H1 (cell line): ENCODE data around the gene ZFP36L1. TPM values are rescaled to one million over a fixed set of nuclear protein-coding genes. Genes with fewer than 3 reads are reported as not detected.

Source experiments
- CTCF ChIA-PET: fragments of 300-600 bp; sonication (Branson Sonifier 250); formaldehyde crosslinking; loops from one replicate; lab custom pipeline; 2021; ENCODE audit not compliant: partially characterized antibody; lab: Charles Lee
- POLR2A ChIA-PET: fragments of 300-600 bp; sonication (Branson Sonifier 250); formaldehyde crosslinking; loops from one replicate; lab custom pipeline; 2021; ENCODE audit warnings: inconsistent platforms; ENCODE audit not compliant: partially characterized antibody; lab: Charles Lee
- DNase-seq, 2 experiments: peaks; one replicate each; pipeline versions ENCODE4 v3.0.0 to v3.0.0-alpha.2; 2010 to 2022; ENCODE audit warnings: low spot score in 2 of 2, low read depth in 1 of 2, mixed read lengths in 1 of 2
- FAIRE-seq: peaks from 2 replicates; lab custom pipeline; 2011; peaks lifted over from hg19 to GRCh38; lab: Jason Lieb, UNC
- H2AFZ ChIP-seq: 2 replicates; pipeline ENCODE4 v1.8.1; 2012; ENCODE audit warnings: low read length, inconsistent platforms
- H2AK5ac ChIP-seq: 2 replicates; pipeline ENCODE4 v1.6.1; 2013; ENCODE audit warnings: low read depth, low read length
- H2BK120ac ChIP-seq: replicated peaks from 2 replicates; pipeline ENCODE3; 2013; ENCODE audit warnings: low read depth, low read length, inconsistent platforms
- H2BK12ac ChIP-seq: 2 replicates; pipeline ENCODE4 v1.6.1; 2013; ENCODE audit warnings: low read depth, low read length
- H2BK15ac ChIP-seq: 2 replicates; pipeline ENCODE4 v1.6.1; 2013; ENCODE audit warnings: low read length
- H2BK20ac ChIP-seq: 2 replicates; pipeline ENCODE4 v1.6.1; 2013; ENCODE audit warnings: low read length
- H2BK5ac ChIP-seq: 2 replicates; pipeline ENCODE4 v1.6.1; 2013; ENCODE audit warnings: low read depth, low read length
- H3K14ac ChIP-seq: 2 replicates; pipeline ENCODE4 v1.6.1; 2013; ENCODE audit warnings: inconsistent platforms; ENCODE audit not compliant: insufficient read length
- H3K18ac ChIP-seq: 2 replicates; pipeline ENCODE4 v1.6.1; 2013; ENCODE audit warnings: low read length; ENCODE audit errors: extremely low read depth
- H3K23ac ChIP-seq: 2 replicates; pipeline ENCODE4 v1.6.1; 2013; ENCODE audit warnings: inconsistent platforms; ENCODE audit not compliant: insufficient read length
- H3K23me2 ChIP-seq: 2 replicates; pipeline ENCODE4 v1.6.1; 2013; ENCODE audit warnings: low read depth, low read length
- H3K27ac ChIP-seq: 2 replicates; pipeline ENCODE4 v1.6.1; 2011; ENCODE audit warnings: low read depth, low read length, inconsistent platforms
- H3K27me3 ChIP-seq, 4 experiments: replicated peaks in 1 of 4; 1 replicate in 1 of 4; 2 replicates in 3 of 4; pipeline versions ENCODE4 v1.6.1 to v1.8.1; 2011 to 2013; ENCODE audit warnings: low read length in 3 of 4, mild to moderate bottlenecking in 3 of 4, inconsistent platforms in 2 of 4, mixed read lengths in 2 of 4, moderate library complexity in 1 of 4; ENCODE audit not compliant: control insufficient read depth in 3 of 4, insufficient read depth in 3 of 4; ENCODE audit errors: extremely low read depth in 1 of 4
- H3K36me3 ChIP-seq, 4 experiments: 2 replicates each; pipeline versions ENCODE4 v1.6.1 to v1.8.1; 2011 to 2013; ENCODE audit warnings: mild to moderate bottlenecking in 4 of 4, low read length in 3 of 4, moderate library complexity in 2 of 4, control low read depth in 1 of 4, inconsistent platforms in 1 of 4; ENCODE audit not compliant: insufficient read depth in 4 of 4, control insufficient read depth in 2 of 4
- H3K4ac ChIP-seq: replicated peaks from 2 replicates; pipeline ENCODE3; 2013; ENCODE audit warnings: low read length, low read depth, mixed read lengths, inconsistent platforms; ENCODE audit not compliant: insufficient read length
- H3K4me1 ChIP-seq, 4 experiments: replicated peaks in 1 of 4; 1 replicate in 1 of 4; 2 replicates in 3 of 4; pipeline versions ENCODE4 v1.6.1 to v1.8.1; 2011 to 2013; ENCODE audit warnings: low read length in 3 of 4, inconsistent platforms in 2 of 4, mixed read lengths in 1 of 4; ENCODE audit not compliant: insufficient read depth in 4 of 4, control insufficient read depth in 3 of 4
- H3K4me2 ChIP-seq, 2 experiments: 2 replicates each; pipeline versions ENCODE4 v1.6.1 to v1.8.1; 2011 to 2013; ENCODE audit warnings: low read depth in 2 of 2, low read length in 2 of 2, control low read depth in 1 of 2, inconsistent platforms in 1 of 2, mild to moderate bottlenecking in 1 of 2; ENCODE audit not compliant: insufficient read depth in 1 of 2
- H3K4me3 ChIP-seq, 4 experiments: fragments of 200-600, 300-600 bp in 1 of 4; sonication (generic), shearing (Covaris generic), sonication (Bioruptor Twin) in 1 of 4; 2 replicates each; pipeline versions ENCODE4 v1.5.1 to v1.8.1; 2011 to 2016; ENCODE audit warnings: low read length in 4 of 4, low read depth in 3 of 4, control low read depth in 2 of 4, inconsistent platforms in 2 of 4, mild to moderate bottlenecking in 2 of 4, mixed read lengths in 1 of 4, moderate library complexity in 1 of 4; ENCODE audit not compliant: insufficient read depth in 2 of 4; ENCODE audit errors: extremely low read depth in 1 of 4
- H3K56ac ChIP-seq: replicated peaks from 2 replicates; pipeline ENCODE3; 2013; ENCODE audit warnings: low read depth, mild to moderate bottlenecking, mixed read lengths, low read length, inconsistent platforms; ENCODE audit not compliant: insufficient read length
- H3K79me1 ChIP-seq: 2 replicates; pipeline ENCODE4 v1.6.1; 2013; ENCODE audit warnings: low read depth, low read length, control low read depth
- H3K79me2 ChIP-seq, 2 experiments: 2 replicates each; pipeline versions ENCODE4 v1.6.1 to v1.8.1; 2012 to 2013; ENCODE audit warnings: low read length in 2 of 2, mild to moderate bottlenecking in 2 of 2, inconsistent platforms in 1 of 2; ENCODE audit not compliant: insufficient read depth in 2 of 2, control insufficient read depth in 1 of 2
- H3K9ac ChIP-seq, 4 experiments: replicated peaks in 1 of 4; 1 replicate in 1 of 4; 2 replicates in 3 of 4; pipeline versions ENCODE4 v1.6.1 to v1.8.1; 2011 to 2013; ENCODE audit warnings: low read depth in 3 of 4, low read length in 3 of 4, control low read depth in 2 of 4, mild to moderate bottlenecking in 2 of 4, moderate library complexity in 2 of 4, inconsistent platforms in 1 of 4; ENCODE audit errors: extremely low read depth in 1 of 4
- H3K9me3 ChIP-seq, 2 experiments: 2 replicates each; pipeline versions ENCODE4 v1.6.1 to v1.8.1; 2012 to 2013; ENCODE audit warnings: mild to moderate bottlenecking in 2 of 2, moderate library complexity in 2 of 2, control low read depth in 1 of 2, inconsistent platforms in 1 of 2, low read depth in 1 of 2, low read length in 1 of 2, mixed read lengths in 1 of 2; ENCODE audit not compliant: insufficient read depth in 2 of 2
- H4K20me1 ChIP-seq, 2 experiments: replicated peaks in 1 of 2; 2 replicates each; pipeline versions ENCODE3 to v1.8.1; 2011 to 2013; ENCODE audit warnings: inconsistent platforms in 2 of 2, low read length in 2 of 2, mild to moderate bottlenecking in 1 of 2; ENCODE audit not compliant: insufficient read depth in 2 of 2, control insufficient read depth in 1 of 2
- H4K5ac ChIP-seq: 2 replicates; pipeline ENCODE4 v1.6.1; 2013; ENCODE audit warnings: low read length, low read depth, mixed read lengths, inconsistent platforms; ENCODE audit not compliant: insufficient read length
- H4K8ac ChIP-seq: 2 replicates; pipeline ENCODE4 v1.8.0; 2013; ENCODE audit warnings: mild to moderate bottlenecking, moderate library complexity, low read length, inconsistent platforms; ENCODE audit not compliant: insufficient read depth; ENCODE audit errors: extremely low read depth
- H4K91ac ChIP-seq: replicated peaks from 2 replicates; pipeline ENCODE3; 2013; ENCODE audit warnings: low read length, mixed read lengths, inconsistent platforms; ENCODE audit not compliant: insufficient read length
- CEBPB ChIP-seq: IDR thresholded peaks from 2 replicates; pipeline ENCODE4 v1.6.1; 2012; ENCODE audit warnings: low read depth, low read length
- TCF12 ChIP-seq: IDR thresholded peaks from 2 replicates; pipeline ENCODE4 v1.6.1; 2011; ENCODE audit warnings: low read depth, mild to moderate bottlenecking, low read length
- WGBS, 2 experiments: shearing (Covaris generic) in 1 of 2; methylation state at CpG; one replicate each; pipeline versions ENCODE4 v1.1.6 to v1.1.7; 2013 to 2015; ENCODE audit warnings: low lambda C conversion rate in 2 of 2, mixed read lengths in 2 of 2, inconsistent platforms in 1 of 2, low coverage in 1 of 2, missing lambda C conversion rate in 1 of 2; ENCODE audit not compliant: insufficient replicate concordance in 2 of 2, insufficient coverage in 1 of 2, insufficient read length in 1 of 2; ENCODE audit errors: extremely low coverage in 1 of 2, missing lambda C conversion rate in 1 of 2; 5-methylcytosine and 5-hydroxymethylcytosine counted together
- polyA plus RNA-seq, 7 experiments: library from polyadenylated mRNA; depleted of rRNA in 3 of 7; stranded (reverse) in 5 of 7; unstranded in 2 of 7; fragments of >200 nt in 5 of 7; fragments of 200-250 nt in 2 of 7; gene quantifications; 1 replicate in 5 of 7; 2 replicates in 1 of 7; 4 replicates in 1 of 7; pipeline versions ENCODE4 v1.2.1 to v1.2.3, GENCODE V29; 2011 to 2013; ENCODE audit warnings: missing spikeins in 2 of 7, mixed read lengths in 2 of 7
- total RNA-seq: library from RNA; stranded (reverse); fragmentation: NEBNext Ultra II Directional; extraction: Animal tissue kit (Norgen Biotek cat#: 25700); gene quantifications from 2 replicates; pipeline ENCODE4 v1.2.1, GENCODE V29; 2021

ZFP36L1 gene
- total and polyA plus RNA-seq, 2 of the 8 experiments (the other 6 are each of a cell fraction or from before 2014, with no cell fraction given) = 80.4 to 132 TPM

DNA sequence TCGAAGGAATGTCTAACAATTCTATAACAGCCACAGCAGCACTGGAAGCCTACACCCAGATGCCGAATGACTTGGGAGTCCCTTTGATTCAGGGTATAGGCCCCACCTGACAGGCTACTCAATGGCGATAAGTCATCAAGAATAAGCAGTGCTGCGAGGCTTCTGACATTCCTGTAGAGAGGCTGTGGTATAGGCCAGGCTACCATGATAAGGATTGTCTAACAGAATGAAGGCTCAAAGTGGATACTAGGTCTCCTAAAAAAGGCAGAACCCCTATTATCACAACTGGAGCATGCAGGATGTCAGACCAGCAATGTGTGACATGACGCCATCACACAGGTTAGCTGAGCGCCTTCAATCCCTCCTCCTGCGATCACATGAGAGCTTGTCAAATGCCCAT, 53.2 kb downstream of the ZFP36L1 start:
- H3K4me2 ChIP-seq = no peak overlapping the region
- H3K18ac ChIP-seq = no peak overlapping the region
- H2BK5ac ChIP-seq = no peak overlapping the region
- FAIRE-seq (no peak), DNase-seq (no peak)
- H2BK15ac ChIP-seq = no peak overlapping the region
- H3K4me3 ChIP-seq = no peak overlapping the region
- CTCF ChIA-PET = no interaction called here
- H2BK20ac ChIP-seq = no peak overlapping the region
- peaks cover 0 to 4% (median 0%) of the 10 kb centered on the region in 4 experiments; a peak in 2 of 7 replicates for H3K4me1 ChIP-seq
- H3K14ac ChIP-seq = no peak overlapping the region
- H4K8ac ChIP-seq = no peak overlapping the region
- no peaks in the 10 kb centered on the region for H3K79me1 ChIP-seq
- TF ChIP-seq TCF12 (no peak), CEBPB (no peak)
- no peaks in the 10 kb centered on the region for H3K27me3 ChIP-seq
- H2BK12ac ChIP-seq = no peak overlapping the region
- POLR2A ChIA-PET = no interaction called here
- H2AK5ac ChIP-seq = no peak overlapping the region
- no peak overlapping the region for H2AFZ ChIP-seq
- no peak overlapping the region for H3K23ac ChIP-seq
- no peak overlapping the region for H3K56ac ChIP-seq
- H3K4ac ChIP-seq = no peak overlapping the region
- no peaks in the 10 kb centered on the region for H3K23me2 ChIP-seq
- no peaks in the 10 kb centered on the region for H4K20me1 ChIP-seq
- no peaks in the 10 kb centered on the region; a peak in 2 of 4 replicates for H3K9me3 ChIP-seq
- H2BK120ac ChIP-seq = no peak overlapping the region
- H4K5ac ChIP-seq = no peak overlapping the region
- H3K36me3 ChIP-seq = no peaks in the 10 kb centered on the region
- H3K79me2 ChIP-seq = no peaks in the 10 kb centered on the region
- no peak overlapping the region for H4K91ac ChIP-seq
- WGBS, 2 experiments = 94% methylated on average over 7 of the region's 7 CpGs; no CpG with 5 or more reads in 1 of the 2 experiments
- H3K9ac ChIP-seq = no peak overlapping the region
- no peak overlapping the region for H3K27ac ChIP-seq
